GM18873 (cell line): ENCODE data around the gene CAP2.

ENCODE experiments used
- ATAC-seq: cut with Tn5 transposase; IDR thresholded peaks from one replicate; pipeline ENCODE4 v1.9.1; 2021; ENCODE audit warnings: mild to moderate bottlenecking, moderate library complexity, moderate number of reproducible peaks; ENCODE audit not compliant: unreplicated experiment, low FRiP score

Gene CAP2

GRCh38 chr6:17470938-17471327 lies 77.5 kb downstream of the CAP2 start:
- ATAC-seq: no peak

GRCh38 chr6:17472653-17473183 lies 79.3 kb downstream of the CAP2 start:
- no peak for ATAC-seq

- no peak for ATAC-seq
Measured at GRCh38 chr6:17473554-17473953, 80.2 kb downstream of the CAP2 start.

- ATAC-seq: no peak
Measured at GRCh38 chr6:17474289-17474688, 80.9 kb downstream of the CAP2 start.

DNA sequence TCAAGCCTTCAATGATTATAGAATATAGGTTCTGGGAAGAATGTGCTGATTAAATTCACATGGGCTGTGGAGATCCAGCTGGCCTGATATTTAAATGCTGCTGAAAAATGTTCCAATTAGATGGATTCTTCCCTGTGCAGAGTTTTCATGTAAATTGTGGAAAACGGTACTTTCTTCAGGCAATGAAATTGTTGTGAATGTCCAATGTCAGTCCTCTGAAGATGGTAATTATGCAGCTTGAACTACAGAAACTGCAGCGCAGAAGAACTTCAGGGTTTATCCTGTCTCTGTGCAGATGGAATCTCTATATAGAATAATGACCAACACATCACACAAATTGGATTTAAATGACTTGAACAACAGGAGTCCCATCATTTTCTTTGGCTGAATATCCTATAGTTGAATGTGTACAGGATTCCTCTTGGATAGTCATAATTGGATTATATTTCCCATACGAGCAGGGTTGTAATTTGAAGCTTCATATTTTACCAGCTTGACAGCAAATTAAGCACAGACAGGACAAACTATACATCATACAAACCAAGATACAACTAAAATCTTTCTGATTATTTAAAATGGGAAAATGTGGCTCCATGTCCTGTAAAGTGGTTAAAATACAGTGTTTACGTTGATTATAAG lies 82.3 kb downstream of the CAP2 start:
- ATAC-seq: no peak

DNA sequence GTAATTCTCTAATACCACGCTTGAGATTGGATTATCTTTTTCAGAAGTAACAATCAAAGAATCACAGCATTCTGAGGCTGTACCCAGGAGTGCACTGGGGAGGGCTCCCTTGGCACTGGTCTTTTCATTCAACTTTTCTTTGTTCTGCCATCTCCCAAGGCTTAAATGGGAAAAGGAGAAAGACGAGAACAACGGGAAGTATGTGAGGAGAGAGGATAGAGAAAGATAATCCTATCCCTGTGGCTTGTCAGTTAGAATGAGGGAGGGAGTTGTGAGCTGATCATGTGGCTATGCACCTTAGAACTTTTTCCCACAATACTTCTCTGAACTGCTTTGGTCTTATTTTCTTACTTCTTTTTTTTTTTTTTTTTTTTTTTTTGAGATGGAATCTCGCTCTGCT lies 83.1 kb downstream of the CAP2 start:
- no peak for ATAC-seq

GRCh38 chr6:17477356-17477755 lies 84.0 kb downstream of the CAP2 start:
- ATAC-seq: no peak

DNA sequence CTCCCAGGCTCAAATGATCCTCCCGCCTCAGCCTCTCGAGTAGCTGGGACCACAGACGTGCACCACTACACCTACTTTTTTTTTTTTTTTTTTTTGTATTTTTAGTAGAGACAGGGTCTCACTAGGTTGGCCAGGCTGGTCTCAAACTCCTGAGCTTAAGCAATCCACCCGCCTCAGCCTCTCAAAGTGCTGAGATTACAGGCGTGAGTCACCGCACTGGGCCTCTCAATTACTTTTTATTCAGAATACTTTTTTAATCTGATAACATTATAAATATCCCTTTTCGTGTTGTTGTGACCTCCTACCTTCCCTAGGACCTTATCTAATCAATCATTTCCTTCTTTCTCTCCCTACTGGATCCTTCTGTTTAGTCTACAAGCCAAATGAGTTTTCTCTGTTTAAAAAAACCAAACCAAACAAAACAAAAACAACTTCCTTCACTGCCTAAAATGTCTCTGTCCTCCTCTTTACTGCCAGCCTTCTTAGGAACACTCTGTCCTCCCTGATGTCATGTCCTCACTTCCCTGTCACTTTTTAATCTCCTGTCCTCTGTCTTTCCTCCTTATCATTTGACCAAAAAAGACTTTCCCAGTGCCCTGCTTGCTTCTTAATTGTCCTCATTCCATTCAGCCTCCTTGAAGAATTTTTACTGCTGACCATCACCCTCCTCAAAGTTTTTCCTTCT lies 85.0 kb downstream of the CAP2 start:
- no peak for ATAC-seq

GRCh38 chr6:17478946-17479345 lies 85.6 kb downstream of the CAP2 start:
- ATAC-seq: no peak

DNA sequence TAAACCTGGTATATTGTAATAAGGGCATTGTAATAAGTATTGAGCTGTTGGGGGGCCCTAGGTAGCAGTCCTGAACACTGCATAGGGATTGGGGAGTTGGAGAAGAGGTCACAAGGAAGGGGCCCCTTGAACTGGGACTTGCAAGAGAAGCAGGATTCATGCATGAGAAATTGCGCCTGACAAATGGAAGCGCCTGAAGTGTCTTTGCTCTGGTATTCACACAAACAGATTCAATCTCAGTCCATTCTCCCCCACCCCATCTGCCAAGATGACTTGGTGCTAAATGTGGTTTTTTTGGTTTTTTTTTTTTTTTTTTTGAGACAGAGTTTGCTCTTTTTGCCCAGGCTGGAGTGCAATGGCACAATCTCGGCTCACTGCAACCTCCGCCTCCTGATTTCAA lies 87.1 kb downstream of the CAP2 start:
- ATAC-seq: no peak

DNA sequence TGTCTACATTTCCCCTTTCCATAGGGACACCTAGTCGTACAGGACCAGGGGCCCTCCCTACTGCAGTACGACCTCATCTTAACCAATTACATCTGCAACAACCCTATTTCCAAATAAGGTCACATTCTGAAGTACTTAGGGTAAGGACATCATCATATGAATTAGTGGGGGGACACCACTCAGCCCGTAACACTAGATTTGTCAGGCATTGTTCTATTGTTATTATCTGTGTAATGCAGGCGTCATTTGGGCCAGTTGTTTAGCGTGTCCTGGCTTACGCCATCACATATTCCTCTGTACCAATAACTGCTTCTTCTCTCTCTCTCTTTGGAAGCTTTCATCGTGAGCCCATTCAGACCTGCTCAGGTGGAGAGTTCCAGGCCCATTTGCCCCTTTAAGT lies 89.3 kb downstream of the CAP2 start:
- ATAC-seq: no peak

- no peak for ATAC-seq
Measured at GRCh38 chr6:17483391-17484016, 90.1 kb downstream of the CAP2 start.

DNA sequence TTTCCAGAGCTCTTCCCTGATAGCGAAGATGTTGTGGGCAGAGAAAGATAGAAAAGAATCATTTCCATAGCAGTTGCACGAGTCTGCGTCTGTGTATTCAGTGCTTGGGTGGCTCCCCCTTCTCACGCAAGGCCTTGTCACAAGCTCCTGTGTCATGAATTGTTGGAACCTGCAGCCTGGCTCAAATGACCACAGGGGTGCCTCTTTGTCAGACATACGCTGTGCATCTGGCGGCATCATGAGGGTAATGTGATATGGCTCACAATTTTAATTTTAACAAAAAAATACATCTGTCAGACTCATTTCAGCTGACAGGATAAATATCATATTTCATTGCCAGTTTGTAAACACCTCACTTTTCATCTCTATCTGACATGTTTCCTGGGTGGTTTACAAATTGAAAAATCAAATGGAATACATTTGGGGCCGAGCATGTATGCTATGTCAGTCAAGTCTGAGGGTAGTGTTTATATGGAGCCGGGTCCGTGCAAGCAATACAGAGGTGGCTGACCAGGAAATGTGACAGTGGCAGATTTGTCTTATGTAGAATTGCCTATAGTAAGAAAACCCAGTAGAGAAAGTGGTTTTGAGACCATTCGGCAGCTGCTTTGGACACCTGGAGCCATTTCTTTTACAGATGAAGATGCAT lies 90.9 kb downstream of the CAP2 start:
- ATAC-seq: no peak

DNA sequence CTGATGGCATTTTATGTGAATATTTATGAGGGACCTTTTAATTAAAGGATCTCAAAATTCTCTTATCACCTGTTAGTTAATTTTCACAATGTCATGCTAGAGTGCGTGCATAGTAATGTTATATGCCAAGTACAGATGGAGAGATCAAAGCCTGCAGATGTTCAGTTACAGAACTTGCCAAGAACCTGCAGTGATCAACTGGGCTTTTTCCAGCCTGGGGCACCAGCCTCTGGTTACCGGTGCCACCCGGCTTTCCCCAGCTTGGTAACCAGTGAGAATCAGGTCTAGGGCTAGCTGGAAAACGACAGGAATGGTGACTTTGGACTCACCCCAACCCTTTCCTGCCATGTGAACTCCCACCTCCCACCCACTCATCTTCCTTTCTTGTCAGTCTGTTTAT lies 91.8 kb downstream of the CAP2 start:
- ATAC-seq: no peak

DNA sequence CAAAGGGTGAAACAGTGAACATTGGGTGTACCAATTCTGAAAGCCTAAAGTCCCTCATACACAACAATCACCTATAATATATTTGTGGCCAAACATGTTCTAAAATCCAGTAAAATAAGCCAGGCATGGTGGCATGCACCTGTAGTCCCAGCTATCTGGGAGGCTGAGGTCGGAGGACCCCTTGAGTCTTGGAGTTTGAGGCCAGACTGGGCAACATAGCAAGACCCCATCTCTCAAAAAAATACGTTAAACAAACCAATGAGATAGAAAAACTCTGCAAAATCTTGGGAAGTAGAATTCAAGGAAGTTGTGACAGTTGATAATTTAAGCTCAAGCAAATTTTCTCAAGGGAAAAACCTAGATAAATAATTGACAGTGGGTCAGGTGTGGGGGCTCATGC lies 92.6 kb downstream of the CAP2 start:
- ATAC-seq: no peak

DNA sequence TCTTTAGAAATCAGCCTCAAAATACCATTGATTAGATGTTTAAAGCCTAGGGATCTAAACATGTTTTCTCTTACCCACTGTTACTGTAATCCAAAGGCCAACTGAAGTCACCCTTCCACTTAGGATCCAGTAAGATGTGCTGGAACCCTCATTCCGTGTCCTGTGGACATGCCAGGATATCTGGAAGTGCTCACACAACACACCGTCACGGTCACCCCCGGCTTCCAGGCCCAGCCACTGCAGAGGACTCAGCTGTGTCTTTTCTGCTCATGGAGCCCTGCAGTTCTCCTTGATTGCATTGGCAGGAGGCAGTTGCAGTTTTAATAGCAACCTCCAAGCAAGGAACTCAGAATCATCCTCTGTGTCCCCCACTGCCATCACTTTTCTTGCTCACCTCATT lies 93.3 kb downstream of the CAP2 start:
- no peak for ATAC-seq

GRCh38 chr6:17490724-17491123 lies 97.3 kb downstream of the CAP2 start:
- ATAC-seq: no peak

GRCh38 chr6:17491416-17492142 lies 98.2 kb downstream of the CAP2 start:
- ATAC-seq: no peak

DNA sequence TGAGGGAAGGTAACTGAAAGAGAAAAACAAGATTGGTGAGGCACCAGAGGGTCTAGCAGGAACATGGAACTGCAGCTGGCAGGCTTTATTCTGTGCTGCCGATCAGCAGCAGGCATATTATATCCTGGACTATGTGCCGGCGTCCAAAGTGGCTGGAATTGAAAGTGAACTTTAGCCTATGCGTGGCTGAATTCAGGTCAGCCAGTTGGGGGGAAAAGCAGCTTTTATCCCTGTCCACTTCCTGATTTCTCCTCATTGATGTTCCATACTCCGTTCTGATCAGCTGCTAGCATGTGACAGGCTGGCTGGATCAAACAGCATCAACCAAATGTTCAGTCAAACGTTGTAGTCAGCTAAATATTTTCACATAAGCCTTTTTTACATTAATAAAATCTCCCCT lies 99.0 kb downstream of the CAP2 start:
- ATAC-seq: no peak

GRCh38 chr6:17493286-17493685 lies 99.9 kb downstream of the CAP2 start:
- ATAC-seq: no peak

DNA sequence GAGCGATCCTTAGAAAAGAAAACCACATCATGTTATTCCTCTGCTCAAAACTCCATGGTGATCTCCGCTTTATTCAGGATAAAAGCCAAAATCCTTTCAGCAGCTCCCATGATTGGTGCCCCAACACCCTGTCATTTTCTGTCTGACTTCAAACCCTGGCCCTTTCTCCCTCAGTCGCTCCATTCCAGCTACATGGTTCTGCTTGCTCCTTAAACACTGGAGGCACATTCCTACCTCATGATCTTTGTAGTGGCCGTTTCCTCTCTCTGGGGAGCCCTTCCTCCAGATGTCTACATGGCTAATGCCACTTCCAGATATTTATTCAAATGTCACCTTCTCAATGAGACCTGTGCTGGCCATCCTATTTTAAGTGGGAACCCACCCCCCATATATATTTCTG lies 100.8 kb downstream of the CAP2 start:
- ATAC-seq: no peak
